H1 (cell line): Measurements from ENCODE around the gene TRPM1. TPM values are rescaled to one million over a fixed set of nuclear protein-coding genes. Genes with fewer than 3 reads are reported as not detected.

Source experiments
- EP300 ChIP-seq, 2 experiments: IDR thresholded peaks; 1 replicate in 1 of 2; 2 replicates in 1 of 2; pipeline ENCODE4 v1.6.1; 2011 to 2012; ENCODE audit warnings: low read depth in 2 of 2, low read length in 2 of 2, mild to moderate bottlenecking in 2 of 2, borderline replicate concordance in 1 of 2, inconsistent platforms in 1 of 2, moderate library complexity in 1 of 2
- RFX5 ChIP-seq: IDR thresholded peaks from 2 replicates; pipeline ENCODE4 v1.6.1; 2011; ENCODE audit warnings: low read depth, low read length, improper control_type of control experiment, borderline replicate concordance
- TEAD4 ChIP-seq: IDR thresholded peaks from 2 replicates; pipeline ENCODE4 v1.6.1; 2012; ENCODE audit warnings: low read depth, low read length, inconsistent platforms, mixed read lengths
- polyA plus RNA-seq, 7 experiments: library from polyadenylated mRNA; depleted of rRNA in 3 of 7; stranded (reverse) in 5 of 7; unstranded in 2 of 7; fragments of >200 nt in 5 of 7; fragments of 200-250 nt in 2 of 7; gene quantifications; 1 replicate in 5 of 7; 2 replicates in 1 of 7; 4 replicates in 1 of 7; pipeline versions ENCODE4 v1.2.1 to v1.2.3, GENCODE V29; 2011 to 2013; ENCODE audit warnings: missing spikeins in 2 of 7, mixed read lengths in 2 of 7
- total RNA-seq: library from RNA; stranded (reverse); fragmentation: NEBNext Ultra II Directional; extraction: Animal tissue kit (Norgen Biotek cat#: 25700); gene quantifications from 2 replicates; pipeline ENCODE4 v1.2.1, GENCODE V29; 2021
- TF ChIP-seq, protein P1 (sequence below): IDR thresholded peaks from 2 replicates; pipeline ENCODE4 v1.6.1; 2011; ENCODE audit warnings: low read depth, mild to moderate bottlenecking, low read length; ENCODE audit not compliant: insufficient read depth
- TF ChIP-seq, protein P2 (sequence below): IDR thresholded peaks from 2 replicates; pipeline ENCODE4 v1.6.1; 2012; ENCODE audit warnings: low read length, inconsistent platforms

The TRPM1 gene
- total and polyA plus RNA-seq, 2 of the 8 experiments (the other 6 are each of a cell fraction or from before 2014, with no cell fraction given): 0.05 TPM; not detected in 1

DNA sequence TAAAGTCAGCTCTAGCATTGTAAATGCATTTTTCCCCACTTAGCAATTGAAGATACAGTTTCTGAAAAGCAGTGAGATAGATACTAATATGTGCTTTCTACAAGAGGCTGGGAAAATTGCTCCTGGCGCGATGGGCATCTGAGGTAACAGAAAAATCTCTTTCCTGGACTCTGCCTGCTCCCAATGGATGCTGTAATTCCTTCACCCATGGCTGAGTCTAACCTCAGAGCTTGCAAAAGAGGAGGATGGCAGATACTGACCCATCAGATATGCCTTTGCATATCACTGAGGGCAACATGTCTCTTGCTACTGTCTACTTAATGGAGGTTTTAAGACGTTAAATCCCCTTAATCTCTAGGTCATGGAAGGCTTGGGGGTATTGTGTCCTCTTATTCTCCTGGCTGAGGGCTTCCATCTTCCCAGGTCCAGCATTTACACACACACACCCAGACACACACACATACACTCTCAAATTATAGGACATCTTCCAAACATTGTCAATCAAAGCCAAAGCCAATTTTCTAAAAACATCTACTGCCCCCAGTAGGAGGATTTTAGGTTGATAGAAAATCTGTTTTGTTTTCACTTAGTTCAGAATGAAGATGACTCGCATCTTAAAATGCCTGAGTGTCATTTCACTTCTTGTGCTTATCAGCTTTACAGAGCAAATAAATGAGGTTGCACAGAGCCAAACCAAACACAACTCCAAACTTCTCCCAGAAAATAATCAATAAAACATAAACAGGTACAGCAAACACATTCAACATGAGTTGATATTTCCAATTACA lies 2.4 kb downstream of the TRPM1 start (continued):
- TF ChIP-seq, protein P1, sequence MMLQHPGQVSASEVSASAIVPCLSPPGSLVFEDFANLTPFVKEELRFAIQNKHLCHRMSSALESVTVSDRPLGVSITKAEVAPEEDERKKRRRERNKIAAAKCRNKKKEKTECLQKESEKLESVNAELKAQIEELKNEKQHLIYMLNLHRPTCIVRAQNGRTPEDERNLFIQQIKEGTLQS: no peak
- TF ChIP-seq TEAD4 (no peak), EP300 (IDR thresholded peaks at IDR 0.05; ENCODE audit: borderline replicate concordance in 1 of 2, low read depth in 2 of 2, low read length in 2 of 2) (no peak), RFX5 (no peak)
- TF ChIP-seq, protein P2, sequence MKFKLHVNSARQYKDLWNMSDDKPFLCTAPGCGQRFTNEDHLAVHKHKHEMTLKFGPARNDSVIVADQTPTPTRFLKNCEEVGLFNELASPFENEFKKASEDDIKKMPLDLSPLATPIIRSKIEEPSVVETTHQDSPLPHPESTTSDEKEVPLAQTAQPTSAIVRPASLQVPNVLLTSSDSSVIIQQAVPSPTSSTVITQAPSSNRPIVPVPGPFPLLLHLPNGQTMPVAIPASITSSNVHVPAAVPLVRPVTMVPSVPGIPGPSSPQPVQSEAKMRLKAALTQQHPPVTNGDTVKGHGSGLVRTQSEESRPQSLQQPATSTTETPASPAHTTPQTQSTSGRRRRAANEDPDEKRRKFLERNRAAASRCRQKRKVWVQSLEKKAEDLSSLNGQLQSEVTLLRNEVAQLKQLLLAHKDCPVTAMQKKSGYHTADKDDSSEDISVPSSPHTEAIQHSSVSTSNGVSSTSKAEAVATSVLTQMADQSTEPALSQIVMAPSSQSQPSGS: no peak
- TF ChIP-seq, all 59 proteins: peak for 0
